ENCODE data around the gene UBE2V1. TPM values are rescaled to one million over a fixed set of nuclear protein-coding genes. Genes with fewer than 3 reads are reported as not detected.

UBE2V1 gene
- total RNA-seq, 1 donor from 2014 or later = 106 TPM

DNA sequence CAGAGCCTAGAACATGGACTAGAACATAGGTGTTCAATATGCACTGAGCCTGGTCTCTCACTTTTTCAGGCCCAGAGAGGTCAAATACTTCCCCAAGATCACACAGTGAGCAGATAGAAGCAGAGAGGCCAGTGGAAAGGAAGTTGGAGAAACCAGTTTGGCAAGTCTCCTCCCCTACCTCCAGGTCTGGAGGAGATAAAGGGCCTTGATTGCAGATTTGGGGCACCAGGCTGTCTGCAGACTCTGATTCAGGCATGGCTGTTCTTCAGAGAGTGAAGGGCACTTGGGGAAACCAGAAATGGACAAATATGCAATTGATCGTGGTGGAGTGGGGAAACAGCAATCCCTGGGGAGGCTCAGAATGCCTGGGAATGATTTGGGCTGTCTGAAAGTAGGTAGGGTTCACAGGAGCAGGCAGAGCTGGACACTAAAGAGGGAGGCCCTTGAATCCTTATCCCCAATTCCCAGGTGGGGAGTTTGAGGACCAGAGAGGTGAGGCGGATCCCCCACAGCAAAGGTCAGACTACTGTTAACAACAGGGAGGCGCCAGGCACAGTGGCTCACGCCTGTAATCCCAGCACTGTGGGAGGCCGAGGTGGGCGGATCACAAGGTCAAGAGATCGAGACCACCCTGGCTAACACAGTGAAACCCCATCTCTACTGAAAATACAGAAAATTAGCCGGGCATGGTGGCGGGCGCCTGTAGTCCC lies 38.2 kb upstream of the UBE2V1 start:
- no peaks in the 10 kb centered on the region for H3K9me3 Mint-ChIP-seq (ENCODE audit: unreplicated experiment)
- DNase-seq (ENCODE audit: extremely low spot score, unreplicated experiment) = no peak
- peaks cover 64% of the 10 kb centered on the region for H3K4me1 Mint-ChIP-seq (ENCODE audit: unreplicated experiment)
- H3K27ac Mint-ChIP-seq (ENCODE audit: unreplicated experiment) = peak overlapping the region; percentile 84
- no peaks in the 10 kb centered on the region for H3K27me3 Mint-ChIP-seq (ENCODE audit: unreplicated experiment)
- peaks cover 11% of the 10 kb centered on the region for H3K36me3 Mint-ChIP-seq (ENCODE audit: unreplicated experiment)
- TF ChIP-seq CTCF (IDR thresholded peaks at IDR 0.05) = no peak
- H3K4me3 Mint-ChIP-seq (ENCODE audit: unreplicated experiment) = peak overlapping the region; percentile 87

- peaks cover 73% of the 10 kb centered on the region for H3K4me1 Mint-ChIP-seq (ENCODE audit: unreplicated experiment)
- H3K36me3 Mint-ChIP-seq (ENCODE audit: unreplicated experiment) = peaks cover 11% of the 10 kb centered on the region
- no peaks in the 10 kb centered on the region for H3K9me3 Mint-ChIP-seq (ENCODE audit: unreplicated experiment)
- H3K27me3 Mint-ChIP-seq (ENCODE audit: unreplicated experiment) = no peaks in the 10 kb centered on the region
- H3K27ac Mint-ChIP-seq (ENCODE audit: unreplicated experiment) = peak overlapping the region; percentile 63
- H3K4me3 Mint-ChIP-seq (ENCODE audit: unreplicated experiment) = no peak overlapping the region
- no peak for DNase-seq (ENCODE audit: extremely low spot score, unreplicated experiment)
- no peak for TF ChIP-seq CTCF (IDR thresholded peaks at IDR 0.05)
Measured at GRCh38 chr20:50149481-50150254, 36.7 kb upstream of the UBE2V1 start.

- H3K4me3 Mint-ChIP-seq (ENCODE audit: unreplicated experiment) = peak overlapping the region; percentile 32
- peaks cover 24% of the 10 kb centered on the region for H3K36me3 Mint-ChIP-seq (ENCODE audit: unreplicated experiment)
- no peak for DNase-seq (ENCODE audit: extremely low spot score, unreplicated experiment)
- TF ChIP-seq CTCF (IDR thresholded peaks at IDR 0.05) = no peak
- no peaks in the 10 kb centered on the region for H3K9me3 Mint-ChIP-seq (ENCODE audit: unreplicated experiment)
- H3K4me1 Mint-ChIP-seq (ENCODE audit: unreplicated experiment) = peaks cover 75% of the 10 kb centered on the region
- peak overlapping the region; percentile 91 for H3K27ac Mint-ChIP-seq (ENCODE audit: unreplicated experiment)
- no peaks in the 10 kb centered on the region for H3K27me3 Mint-ChIP-seq (ENCODE audit: unreplicated experiment)
Measured at GRCh38 chr20:50146732-50147662, 34.0 kb upstream of the UBE2V1 start.

DNA sequence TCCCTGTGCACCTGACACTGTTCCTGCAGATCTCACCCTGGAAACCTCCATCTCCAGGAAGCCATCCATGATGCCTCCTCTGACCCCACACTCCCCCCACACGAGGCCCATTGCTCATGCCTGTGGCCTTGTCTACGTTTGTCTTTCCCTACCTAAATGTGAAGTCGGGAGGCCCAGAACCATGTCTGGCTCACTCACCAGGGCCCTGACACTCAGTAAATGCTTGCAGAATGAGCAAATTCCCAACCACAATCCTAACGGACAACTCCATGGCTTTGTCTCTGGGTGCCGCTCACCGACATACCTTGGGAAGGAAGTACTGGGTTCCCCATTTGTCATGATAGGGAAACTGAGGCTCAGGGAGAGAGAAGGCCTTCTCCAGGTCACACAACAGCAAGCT lies 33.3 kb upstream of the UBE2V1 start:
- Mint-ChIP-seq H3K4me3 (ENCODE audit: unreplicated experiment) (no peak overlapping the region), H3K9me3 (ENCODE audit: unreplicated experiment) (no peaks in the 10 kb centered on the region), H3K36me3 (ENCODE audit: unreplicated experiment) (peaks cover 28% of the 10 kb centered on the region), H3K27me3 (ENCODE audit: unreplicated experiment) (no peaks in the 10 kb centered on the region), H3K4me1 (ENCODE audit: unreplicated experiment) (peaks cover 70% of the 10 kb centered on the region), H3K27ac (ENCODE audit: unreplicated experiment) (peak overlapping the region; percentile 91)
- no peak for DNase-seq (ENCODE audit: extremely low spot score, unreplicated experiment)
- no peak for TF ChIP-seq CTCF (IDR thresholded peaks at IDR 0.05)

Measured in osteocyte (in vitro differentiated cells).